Tibial nerve (tissue), 4 donors: ENCODE data around the gene SEMA5A.

Source experiments
- EP300 ChIP-seq, 2 donors: sonication (generic); formaldehyde crosslinking; IDR thresholded peaks; one replicate each; pipeline ENCODE4 v1.6.1; 2017; ENCODE audit warnings: antibody characterized with exemption in 2 of 2, mild to moderate bottlenecking in 1 of 2
- POLR2A ChIP-seq, 2 donors: fragments of 450-650 bp; IDR thresholded peaks; one replicate each; pipeline ENCODE4 v1.6.1; 2017; ENCODE audit warnings: antibody characterized with exemption in 2 of 2, mild to moderate bottlenecking in 2 of 2, moderate library complexity in 2 of 2
- TF ChIP-seq, protein P1 (sequence below), 5 experiments: fragments of 200-600 bp in 3 of 5; fragments of 450-650 bp in 2 of 5; sonication (generic) in 3 of 5; IDR thresholded peaks; one replicate each; pipeline ENCODE4 v1.5.1; 2016 to 2019; ENCODE audit warnings: antibody characterized with exemption in 5 of 5, mild to moderate bottlenecking in 3 of 5, moderate library complexity in 2 of 5

DNA sequence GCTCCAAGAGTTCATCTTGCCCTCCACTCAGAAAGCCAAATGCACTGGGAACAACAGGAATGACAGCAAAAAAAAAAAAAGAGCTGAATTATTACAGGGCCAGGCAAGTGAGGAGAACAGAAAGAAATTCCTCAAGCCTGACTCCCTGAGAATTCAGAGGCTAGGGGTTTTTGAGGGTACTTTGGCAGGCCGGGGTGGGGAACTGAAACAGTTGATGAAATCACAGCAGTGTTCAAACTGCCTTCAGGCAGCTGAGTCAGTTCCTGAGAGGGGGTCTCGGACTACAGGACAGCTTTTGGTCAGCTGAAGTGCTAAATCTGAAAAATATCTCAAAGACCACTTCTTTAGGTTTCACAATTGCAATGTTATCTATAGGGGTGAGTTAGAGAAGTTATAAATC is 419.4 kb downstream of the SEMA5A start:
- no peak for TF ChIP-seq POLR2A (IDR thresholded peaks at IDR 0.05)
- TF ChIP-seq, protein P1, sequence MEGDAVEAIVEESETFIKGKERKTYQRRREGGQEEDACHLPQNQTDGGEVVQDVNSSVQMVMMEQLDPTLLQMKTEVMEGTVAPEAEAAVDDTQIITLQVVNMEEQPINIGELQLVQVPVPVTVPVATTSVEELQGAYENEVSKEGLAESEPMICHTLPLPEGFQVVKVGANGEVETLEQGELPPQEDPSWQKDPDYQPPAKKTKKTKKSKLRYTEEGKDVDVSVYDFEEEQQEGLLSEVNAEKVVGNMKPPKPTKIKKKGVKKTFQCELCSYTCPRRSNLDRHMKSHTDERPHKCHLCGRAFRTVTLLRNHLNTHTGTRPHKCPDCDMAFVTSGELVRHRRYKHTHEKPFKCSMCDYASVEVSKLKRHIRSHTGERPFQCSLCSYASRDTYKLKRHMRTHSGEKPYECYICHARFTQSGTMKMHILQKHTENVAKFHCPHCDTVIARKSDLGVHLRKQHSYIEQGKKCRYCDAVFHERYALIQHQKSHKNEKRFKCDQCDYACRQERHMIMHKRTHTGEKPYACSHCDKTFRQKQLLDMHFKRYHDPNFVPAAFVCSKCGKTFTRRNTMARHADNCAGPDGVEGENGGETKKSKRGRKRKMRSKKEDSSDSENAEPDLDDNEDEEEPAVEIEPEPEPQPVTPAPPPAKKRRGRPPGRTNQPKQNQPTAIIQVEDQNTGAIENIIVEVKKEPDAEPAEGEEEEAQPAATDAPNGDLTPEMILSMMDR (IDR thresholded peaks at IDR 0.05): no peak
- no peak for TF ChIP-seq EP300 (IDR thresholded peaks at IDR 0.05)
